ENCODE data around the gene GLRA1.

GRCh38 chr5:151815051-151815450, 109.6 kb downstream of the GLRA1 start:
- TF ChIP-seq POLR2A (IDR thresholded peaks at IDR 0.05; ENCODE audit: low read depth) = no peak
- TF ChIP-seq CTCF (IDR thresholded peaks at IDR 0.05) = no peak
- no peak for TF ChIP-seq POLR2AphosphoS5 (IDR thresholded peaks at IDR 0.05)
- TF ChIP-seq EP300 (IDR thresholded peaks at IDR 0.05) = no peak

Measured in esophagus muscularis mucosa (tissue), 4 donors.